NOMO-1 treated with DMSO at 0.1 percent for 48 hours (cell line): ENCODE data around the gene OR6C76.

Source experiments
- DNase-seq: peaks from one replicate; lab custom pipeline; 2025; ENCODE audit not compliant: unreplicated experiment; lab: John Stamatoyannopoulos, UW

OR6C76 gene

GRCh38 chr12:55467836-55468235 lies 41.8 kb downstream of the OR6C76 start:
- DNase-seq = peak; percentile 57

GRCh38 chr12:55469291-55469690 lies 43.2 kb downstream of the OR6C76 start:
- DNase-seq = no peak

GRCh38 chr12:55470088-55470829 lies 44.2 kb downstream of the OR6C76 start, which contains the start of gene OR6C70:
Gene OR6C70, minus strand, starts transcription at chr12:55470138. Its CDS starts 0 bp downstream, at chr12:55470138.
- no peak for DNase-seq

GRCh38 chr12:55472264-55472663 lies 46.2 kb downstream of the OR6C76 start:
- no peak for DNase-seq
